ENCODE data around the gene NLE1.
"Not testable (repeated sequence)": the region's sequence is repeated elsewhere in the genome, so short reads cannot be mapped to it uniquely, and the experiment has no call there.

The NLE1 gene

DNA sequence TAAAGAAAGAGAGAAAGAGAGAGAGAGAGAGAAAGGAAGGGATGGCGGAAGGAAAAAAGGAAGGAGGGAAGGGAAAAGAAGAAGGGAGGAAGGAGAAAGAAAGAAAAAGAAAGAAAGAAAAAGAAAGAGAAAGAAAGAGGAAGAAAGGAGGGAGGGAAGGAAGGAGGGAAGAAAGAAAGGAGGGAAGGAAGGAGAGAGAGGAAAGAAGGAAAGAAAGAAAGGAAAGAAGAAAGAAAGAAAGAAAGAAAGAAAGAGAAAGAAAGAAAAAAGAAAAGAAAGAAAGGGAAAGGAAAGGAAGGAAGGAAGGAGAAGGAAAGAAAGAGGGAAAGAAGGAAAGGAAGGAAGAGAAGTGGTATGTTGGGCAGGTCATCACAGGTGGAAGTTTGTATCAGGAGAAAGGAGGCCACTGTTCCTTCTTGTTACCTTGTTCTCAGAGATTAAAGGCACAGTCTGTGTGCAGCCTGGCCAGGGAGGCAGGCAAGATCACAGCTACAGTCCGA lies 32.8 kb upstream of the NLE1 start:
- Histone ChIP-seq H3K4me3 (ENCODE audit: low read depth, low read length) (no peak overlapping the region), H3K27ac (ENCODE audit: low read depth, low read length) (no peak overlapping the region), H3K4me1 (ENCODE audit: control insufficient read depth, insufficient read depth, low read length) (no peaks in the 10 kb centered on the region), H3K9ac (ENCODE audit: low read depth, low read length) (no peak overlapping the region), H3K27me3 (ENCODE audit: control insufficient read depth, insufficient read depth, low read length) (no peaks in the 10 kb centered on the region), H3K36me3 (ENCODE audit: control insufficient read depth, insufficient read depth, low read length) (no peaks in the 10 kb centered on the region), H3K9me3 (ENCODE audit: control insufficient read depth, insufficient read depth, low read length) (no peaks in the 10 kb centered on the region)

DNA sequence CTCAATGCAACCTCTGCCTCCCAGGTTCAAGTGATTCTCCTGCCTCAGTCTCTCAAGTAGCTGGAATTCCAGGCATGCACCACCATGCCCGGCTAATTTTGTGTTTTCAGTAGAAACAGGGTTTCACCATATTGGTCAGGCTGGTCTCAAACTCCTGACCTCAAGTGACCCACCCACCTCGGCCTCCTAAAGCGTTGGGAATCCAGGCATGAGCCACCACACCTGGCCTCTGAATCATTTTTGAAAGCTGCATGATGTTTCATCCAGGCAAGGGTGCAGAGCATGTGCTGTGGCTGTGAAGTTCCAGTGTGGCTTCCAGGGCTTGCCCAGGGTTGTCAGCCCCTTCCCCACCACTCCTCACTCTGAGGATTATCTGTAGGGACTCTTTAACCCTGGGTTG lies 30.2 kb upstream of the NLE1 start:
- H3K9me3 ChIP-seq (ENCODE audit: control insufficient read depth, insufficient read depth, low read length); H3K27me3 ChIP-seq (ENCODE audit: control insufficient read depth, insufficient read depth, low read length); H3K36me3 ChIP-seq (ENCODE audit: control insufficient read depth, insufficient read depth, low read length); H3K27ac ChIP-seq (ENCODE audit: low read depth, low read length); H3K4me1 ChIP-seq (ENCODE audit: control insufficient read depth, insufficient read depth, low read length); H3K4me3 ChIP-seq (ENCODE audit: low read depth, low read length); H3K9ac ChIP-seq (ENCODE audit: low read depth, low read length): not testable (repeated sequence)

DNA sequence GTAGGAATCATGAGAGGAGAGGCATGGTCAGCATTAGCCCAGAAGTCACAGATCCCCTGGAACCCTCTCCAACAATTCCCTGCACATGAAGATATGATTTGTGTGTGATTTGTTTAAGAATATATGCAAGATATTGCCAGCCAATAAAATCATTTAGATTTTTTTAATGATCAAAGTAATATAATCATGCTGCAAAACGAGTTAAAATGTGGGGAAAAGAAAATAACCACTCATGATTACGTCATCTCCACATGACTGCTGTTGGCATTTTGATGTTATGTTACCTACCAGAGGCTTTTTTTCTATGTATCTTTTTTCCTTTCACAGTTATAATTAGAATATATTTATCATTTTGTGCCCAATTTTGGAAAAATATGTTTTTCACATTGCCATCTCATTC lies 29.7 kb upstream of the NLE1 start:
- no peaks in the 10 kb centered on the region for H3K27me3 ChIP-seq (ENCODE audit: control insufficient read depth, insufficient read depth, low read length)
- no peak overlapping the region for H3K9ac ChIP-seq (ENCODE audit: low read depth, low read length)
- no peaks in the 10 kb centered on the region for H3K9me3 ChIP-seq (ENCODE audit: control insufficient read depth, insufficient read depth, low read length)
- no peak overlapping the region for H3K4me3 ChIP-seq (ENCODE audit: low read depth, low read length)
- H3K4me1 ChIP-seq (ENCODE audit: control insufficient read depth, insufficient read depth, low read length) = no peaks in the 10 kb centered on the region
- no peak overlapping the region for H3K27ac ChIP-seq (ENCODE audit: low read depth, low read length)
- no peaks in the 10 kb centered on the region for H3K36me3 ChIP-seq (ENCODE audit: control insufficient read depth, insufficient read depth, low read length)

DNA sequence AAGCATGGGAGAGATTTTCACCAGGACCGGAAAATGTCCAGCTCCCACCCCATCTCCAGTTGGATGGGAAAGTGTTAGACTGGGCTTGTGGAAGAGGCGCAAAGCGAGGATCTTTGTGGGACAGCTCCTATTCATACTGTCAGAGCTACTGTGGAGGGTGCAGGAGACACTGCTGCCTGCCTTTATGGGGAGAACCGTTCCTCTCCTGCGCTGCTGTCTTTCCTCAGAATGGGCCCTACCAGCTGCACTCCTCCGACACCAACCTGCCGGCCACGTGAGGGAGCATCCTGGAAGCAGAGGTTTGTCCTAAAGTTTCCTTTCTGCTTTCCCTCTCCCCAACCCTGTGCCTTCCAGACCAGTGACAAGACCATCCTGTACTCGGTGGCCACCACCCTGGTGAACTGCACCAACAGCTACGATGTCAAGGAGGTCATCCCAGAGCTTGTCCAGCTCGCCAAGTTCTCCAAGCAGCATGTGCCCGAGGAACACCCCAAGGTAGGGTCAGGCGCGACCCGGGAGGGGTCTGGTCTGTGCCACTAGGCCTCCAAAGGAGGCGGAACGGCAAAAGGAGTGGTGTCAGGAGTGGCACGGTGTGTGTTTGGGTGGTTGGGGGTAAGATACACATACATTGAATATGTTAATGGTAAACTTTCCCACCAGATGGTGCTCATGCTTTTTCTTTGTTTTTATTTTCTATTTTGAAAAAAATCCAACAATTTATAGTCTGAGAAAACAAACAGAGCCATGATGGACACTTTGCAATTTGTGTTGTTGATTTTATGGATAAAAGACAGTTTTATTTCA lies 29.1 kb upstream of the NLE1 start:
- Histone ChIP-seq H3K27me3 (ENCODE audit: control insufficient read depth, insufficient read depth, low read length) (no peaks in the 10 kb centered on the region), H3K9ac (ENCODE audit: low read depth, low read length) (no peak overlapping the region), H3K4me1 (ENCODE audit: control insufficient read depth, insufficient read depth, low read length) (no peaks in the 10 kb centered on the region)

DNA sequence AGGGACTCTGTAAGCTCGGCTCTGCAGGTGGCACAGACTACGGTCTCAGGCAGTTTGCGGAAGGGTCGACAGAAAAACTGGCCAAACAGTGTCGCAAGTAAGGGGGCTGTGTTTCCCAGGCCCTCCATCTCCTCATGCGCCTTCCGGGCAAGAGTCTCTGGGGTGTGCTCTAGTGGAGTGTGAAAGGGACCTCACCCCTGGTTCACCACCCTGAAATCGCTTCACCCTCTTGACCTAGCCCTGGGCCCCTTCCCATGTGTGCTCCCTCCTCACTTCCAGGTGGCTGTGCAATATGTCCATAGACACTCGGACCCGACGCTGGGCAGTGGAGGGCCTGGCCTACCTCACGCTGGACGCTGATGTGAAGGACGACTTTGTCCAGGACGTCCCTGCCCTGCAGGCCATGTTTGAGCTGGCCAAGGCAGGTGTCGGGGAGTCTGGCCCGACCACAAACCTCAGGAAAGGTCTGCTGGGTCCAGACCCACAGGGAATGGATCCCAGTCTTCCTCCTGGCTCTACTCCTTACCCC lies 27.8 kb upstream of the NLE1 start:
- Histone ChIP-seq H3K9me3 (ENCODE audit: control insufficient read depth, insufficient read depth, low read length) (no peaks in the 10 kb centered on the region), H3K4me3 (ENCODE audit: low read depth, low read length) (no peak overlapping the region), H3K27me3 (ENCODE audit: control insufficient read depth, insufficient read depth, low read length) (no peaks in the 10 kb centered on the region), H3K27ac (ENCODE audit: low read depth, low read length) (no peak overlapping the region), H3K4me1 (ENCODE audit: control insufficient read depth, insufficient read depth, low read length) (no peaks in the 10 kb centered on the region), H3K36me3 (ENCODE audit: control insufficient read depth, insufficient read depth, low read length) (no peaks in the 10 kb centered on the region), H3K9ac (ENCODE audit: low read depth, low read length) (no peak overlapping the region)

More for the DNA sequence above, 29.1 kb upstream of the NLE1 start:
- Histone ChIP-seq H3K27ac (ENCODE audit: low read depth, low read length) (no peak overlapping the region), H3K9me3 (ENCODE audit: control insufficient read depth, insufficient read depth, low read length) (no peaks in the 10 kb centered on the region), H3K4me3 (ENCODE audit: low read depth, low read length) (no peak overlapping the region), H3K36me3 (ENCODE audit: control insufficient read depth, insufficient read depth, low read length) (no peaks in the 10 kb centered on the region)

DNA sequence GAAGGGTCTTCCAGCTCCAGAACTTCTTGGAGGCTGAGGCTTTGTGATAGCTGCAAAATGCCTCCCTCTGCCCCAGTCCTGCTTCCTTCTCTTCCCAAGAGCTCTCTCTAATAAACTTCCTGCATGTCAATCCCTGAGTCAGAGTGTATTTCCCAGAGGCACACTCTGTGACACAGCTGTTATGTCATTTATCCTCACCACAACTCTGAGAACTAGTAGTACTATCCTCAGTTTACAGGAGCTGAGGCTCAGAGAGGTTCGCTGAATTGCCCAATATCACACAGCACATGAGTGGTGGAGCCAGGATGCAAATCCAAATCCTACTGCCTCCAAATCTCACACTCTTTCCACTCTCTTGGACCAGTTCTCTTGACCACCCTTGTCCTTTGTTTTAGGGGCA lies 25.6 kb upstream of the NLE1 start:
- no peaks in the 10 kb centered on the region for H3K9me3 ChIP-seq (ENCODE audit: control insufficient read depth, insufficient read depth, low read length)
- no peaks in the 10 kb centered on the region for H3K4me1 ChIP-seq (ENCODE audit: control insufficient read depth, insufficient read depth, low read length)
- no peaks in the 10 kb centered on the region for H3K27me3 ChIP-seq (ENCODE audit: control insufficient read depth, insufficient read depth, low read length)
- H3K36me3 ChIP-seq (ENCODE audit: control insufficient read depth, insufficient read depth, low read length) = no peaks in the 10 kb centered on the region
- H3K4me3 ChIP-seq (ENCODE audit: low read depth, low read length) = no peak overlapping the region
- no peak overlapping the region for H3K27ac ChIP-seq (ENCODE audit: low read depth, low read length)
- H3K9ac ChIP-seq (ENCODE audit: low read depth, low read length) = no peak overlapping the region

DNA sequence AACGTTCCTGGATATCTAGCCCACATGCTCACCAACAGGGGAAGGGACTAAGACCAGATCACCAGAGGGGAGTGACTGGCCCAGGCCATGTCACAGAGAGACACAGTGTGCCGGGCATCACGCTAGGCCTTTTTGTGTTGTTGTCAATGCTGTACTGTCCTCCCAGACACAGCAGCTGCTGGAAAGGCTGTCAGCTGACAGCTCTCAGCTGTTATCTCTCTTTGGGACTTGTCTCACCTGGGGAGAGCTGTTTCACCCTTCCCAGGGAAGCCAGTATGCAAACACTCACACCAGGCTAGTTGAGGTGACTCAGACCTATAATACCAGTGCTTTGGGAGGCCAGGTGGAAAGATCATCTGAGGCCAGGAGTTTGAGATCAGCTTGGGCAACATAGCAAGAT lies 24.9 kb upstream of the NLE1 start:
- no peak overlapping the region for H3K4me3 ChIP-seq (ENCODE audit: low read depth, low read length)
- H3K27me3 ChIP-seq (ENCODE audit: control insufficient read depth, insufficient read depth, low read length) = no peaks in the 10 kb centered on the region
- no peak overlapping the region for H3K9ac ChIP-seq (ENCODE audit: low read depth, low read length)
- no peak overlapping the region for H3K27ac ChIP-seq (ENCODE audit: low read depth, low read length)
- H3K36me3 ChIP-seq (ENCODE audit: control insufficient read depth, insufficient read depth, low read length) = no peaks in the 10 kb centered on the region
- H3K9me3 ChIP-seq (ENCODE audit: control insufficient read depth, insufficient read depth, low read length) = no peaks in the 10 kb centered on the region
- no peaks in the 10 kb centered on the region for H3K4me1 ChIP-seq (ENCODE audit: control insufficient read depth, insufficient read depth, low read length)

DNA sequence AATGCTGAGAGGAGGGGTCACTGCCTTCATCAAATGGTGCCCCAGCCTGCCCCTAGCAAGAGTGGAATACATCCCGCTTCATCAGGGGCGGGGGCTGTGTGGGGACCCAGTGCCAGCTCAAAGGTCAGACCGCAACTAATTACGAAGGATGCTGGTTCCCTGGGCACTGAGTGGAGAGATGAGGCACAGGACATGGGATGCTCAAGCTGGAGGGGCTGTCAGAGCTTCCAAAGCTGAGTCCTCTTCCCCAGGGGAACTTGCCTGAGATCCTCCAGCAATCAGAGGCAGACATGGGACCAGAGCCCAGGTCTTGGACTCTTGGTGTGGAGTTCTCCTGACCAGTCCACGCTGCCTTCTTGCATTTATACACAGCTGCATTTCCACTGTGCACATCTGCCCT lies 24.4 kb upstream of the NLE1 start:
- H3K9me3 ChIP-seq (ENCODE audit: control insufficient read depth, insufficient read depth, low read length) = no peaks in the 10 kb centered on the region
- H3K4me1 ChIP-seq (ENCODE audit: control insufficient read depth, insufficient read depth, low read length) = 0 out of 2 replicates have a peak, but pooled peaks cover 2% of the 10 kb centered on the region
- no peaks in the 10 kb centered on the region for H3K36me3 ChIP-seq (ENCODE audit: control insufficient read depth, insufficient read depth, low read length)
- no peak overlapping the region for H3K4me3 ChIP-seq (ENCODE audit: low read depth, low read length)
- no peaks in the 10 kb centered on the region for H3K27me3 ChIP-seq (ENCODE audit: control insufficient read depth, insufficient read depth, low read length)
- H3K9ac ChIP-seq (ENCODE audit: low read depth, low read length) = no peak overlapping the region
- no peak overlapping the region for H3K27ac ChIP-seq (ENCODE audit: low read depth, low read length)

DNA sequence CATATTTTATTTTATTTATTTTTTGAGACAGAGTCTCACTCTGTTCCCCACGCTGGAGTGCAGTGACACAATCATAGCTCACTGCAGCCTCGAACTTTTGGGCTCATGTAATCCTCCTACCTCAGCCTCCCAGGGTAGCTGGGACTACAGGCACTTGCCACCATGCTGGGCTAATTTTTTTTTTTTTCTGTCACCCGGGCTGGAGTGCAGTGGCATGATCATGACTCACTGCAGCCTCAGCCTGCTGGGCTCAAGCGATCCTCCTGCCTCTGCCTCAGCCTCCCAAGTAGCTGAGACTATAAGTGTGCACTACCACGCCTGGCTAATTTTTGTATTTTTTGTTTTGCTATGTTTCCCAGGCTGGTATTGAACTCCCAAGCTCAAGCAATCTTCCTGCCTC lies 22.6 kb upstream of the NLE1 start:
- no peaks in the 10 kb centered on the region for H3K36me3 ChIP-seq (ENCODE audit: control insufficient read depth, insufficient read depth, low read length)

DNA sequence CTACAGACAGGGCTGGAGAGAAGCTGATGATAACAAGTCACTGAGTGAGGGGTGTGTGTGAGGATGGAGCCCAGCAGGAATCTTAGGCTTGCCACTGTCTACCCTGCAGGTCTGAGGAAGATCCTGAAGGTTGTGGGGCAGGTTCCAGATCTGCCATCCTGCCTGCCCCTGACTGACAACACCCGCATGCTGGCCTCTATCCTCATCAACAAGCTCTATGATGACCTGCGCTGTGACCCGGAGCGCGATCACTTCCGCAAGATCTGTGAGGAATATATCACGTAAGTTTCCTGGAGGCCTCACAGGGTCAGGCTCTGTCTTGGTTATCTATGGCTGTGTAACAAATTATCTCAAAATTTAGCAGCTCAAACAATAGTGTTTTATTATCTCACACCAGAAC lies 21.8 kb upstream of the NLE1 start:
- Histone ChIP-seq H3K27ac (ENCODE audit: low read depth, low read length) (no peak overlapping the region), H3K27me3 (ENCODE audit: control insufficient read depth, insufficient read depth, low read length) (no peaks in the 10 kb centered on the region), H3K4me3 (ENCODE audit: low read depth, low read length) (no peak overlapping the region), H3K36me3 (ENCODE audit: control insufficient read depth, insufficient read depth, low read length) (no peaks in the 10 kb centered on the region), H3K9me3 (ENCODE audit: control insufficient read depth, insufficient read depth, low read length) (no peaks in the 10 kb centered on the region), H3K9ac (ENCODE audit: low read depth, low read length) (no peak overlapping the region), H3K4me1 (ENCODE audit: control insufficient read depth, insufficient read depth, low read length) (0 out of 2 replicates have a peak, but pooled peaks cover 3% of the 10 kb centered on the region)

More for the DNA sequence above, 22.6 kb upstream of the NLE1 start:
- no peak overlapping the region for H3K9ac ChIP-seq (ENCODE audit: low read depth, low read length)
- H3K27me3 ChIP-seq (ENCODE audit: control insufficient read depth, insufficient read depth, low read length) = no peaks in the 10 kb centered on the region
- no peak overlapping the region for H3K4me3 ChIP-seq (ENCODE audit: low read depth, low read length)
- no peak overlapping the region for H3K27ac ChIP-seq (ENCODE audit: low read depth, low read length)
- H3K4me1 ChIP-seq (ENCODE audit: control insufficient read depth, insufficient read depth, low read length) = 0 out of 2 replicates have a peak, but pooled peaks cover 3% of the 10 kb centered on the region
- H3K9me3 ChIP-seq (ENCODE audit: control insufficient read depth, insufficient read depth, low read length) = no peaks in the 10 kb centered on the region

DNA sequence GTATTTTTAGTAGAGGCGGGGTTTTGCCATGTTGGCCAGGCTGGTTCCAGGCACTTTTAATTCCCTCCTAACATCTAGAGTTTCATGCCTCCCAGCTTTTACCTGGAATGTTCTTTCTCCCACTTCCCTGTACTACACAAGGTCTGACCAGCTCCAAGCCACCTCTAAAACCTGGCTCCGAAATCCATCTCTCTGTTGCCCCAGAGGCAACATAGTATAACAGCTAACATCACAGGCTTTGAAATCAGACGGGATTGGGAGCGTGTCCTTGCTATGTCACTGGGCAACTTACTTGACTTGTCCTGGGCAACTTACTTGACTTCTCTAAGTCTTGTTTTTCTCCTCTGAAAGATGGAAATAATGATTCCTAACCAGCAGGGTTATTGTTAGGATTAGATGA lies 20.7 kb upstream of the NLE1 start:
- 0 out of 2 replicates have a peak, but pooled peaks cover 3% of the 10 kb centered on the region for H3K4me1 ChIP-seq (ENCODE audit: control insufficient read depth, insufficient read depth, low read length)
- no peak overlapping the region for H3K27ac ChIP-seq (ENCODE audit: low read depth, low read length)
- no peaks in the 10 kb centered on the region for H3K27me3 ChIP-seq (ENCODE audit: control insufficient read depth, insufficient read depth, low read length)
- no peak overlapping the region for H3K4me3 ChIP-seq (ENCODE audit: low read depth, low read length)
- H3K36me3 ChIP-seq (ENCODE audit: control insufficient read depth, insufficient read depth, low read length) = no peaks in the 10 kb centered on the region
- H3K9me3 ChIP-seq (ENCODE audit: control insufficient read depth, insufficient read depth, low read length) = no peaks in the 10 kb centered on the region
- H3K9ac ChIP-seq (ENCODE audit: low read depth, low read length) = no peak overlapping the region
